PC-9 (cell line): ENCODE results near the gene MEF2C. TPM values are rescaled to one million over a fixed set of nuclear protein-coding genes. Genes with fewer than 3 reads are reported as not detected.

ENCODE experiments used
- BruUV-seq: library from RNA; stranded (reverse); fragments of 400-500 nt; replicated peaks from 2 replicates; lab custom pipeline; 2021; lab: Mats Ljungman, UMichigan
- CTCF ChIA-PET: fragments of 300-600 bp; sonication (Branson Sonifier 250); formaldehyde crosslinking; loops from one replicate; lab custom pipeline; 2022; ENCODE audit warnings: antibody characterized with exemption; lab: Charles Lee
- POLR2A ChIA-PET: fragments of 300-600 bp; sonication (Branson Sonifier 250); formaldehyde crosslinking; loops from one replicate; lab custom pipeline; 2022; ENCODE audit warnings: antibody characterized with exemption; ENCODE audit not compliant: unreplicated experiment; lab: Charles Lee
- DNase-seq, 2 experiments: peaks; one replicate each; pipeline versions ENCODE4 v3.0.0 to v3.0.0-alpha.2; 2015 to 2022; ENCODE audit warnings: mixed read lengths in 1 of 2
- H2AFZ ChIP-seq: fragments of 200-600 bp; sonication (generic); 2 replicates; pipeline ENCODE4 v1.8.1; 2017; ENCODE audit warnings: antibody characterized with exemption
- H3F3A ChIP-seq: fragments of 200-600 bp; sonication (generic); 2 replicates; pipeline ENCODE4 v1.8.1; 2017; ENCODE audit warnings: antibody characterized with exemption, mild to moderate bottlenecking, low read depth; ENCODE audit not compliant: insufficient read depth
- H3K27ac ChIP-seq: fragments of 200-600 bp; sonication (generic); 2 replicates; pipeline ENCODE4 v1.6.1; 2016; ENCODE audit warnings: mixed run types
- H3K27me3 ChIP-seq: fragments of 200-600 bp; sonication (generic); 2 replicates; pipeline ENCODE4 v1.6.1; 2016; ENCODE audit warnings: low read depth, mixed run types; ENCODE audit not compliant: insufficient read depth
- H3K36me3 ChIP-seq: fragments of 200-600 bp; sonication (generic); 2 replicates; pipeline ENCODE4 v1.6.1; 2016; ENCODE audit warnings: low read depth, mixed run types
- H3K4me1 ChIP-seq: fragments of 200-600 bp; sonication (generic); replicated peaks from 2 replicates; pipeline ENCODE4 v1.6.1; 2016; ENCODE audit warnings: mixed run types; ENCODE audit not compliant: insufficient read depth
- H3K4me2 ChIP-seq: fragments of 200-600 bp; sonication (generic); 2 replicates; pipeline ENCODE4 v1.6.1; 2017; ENCODE audit warnings: mixed run types
- H3K4me3 ChIP-seq: fragments of 200-600 bp; sonication (generic); 2 replicates; pipeline ENCODE4 v1.6.1; 2016; ENCODE audit warnings: mixed run types
- H3K79me2 ChIP-seq: fragments of 200-600 bp; sonication (generic); 2 replicates; pipeline ENCODE4 v1.6.1; 2017; ENCODE audit warnings: low read depth, mixed run types
- H3K9me2 ChIP-seq: fragments of 200-600 bp; sonication (generic); 2 replicates; pipeline ENCODE4 v1.8.1; 2017; ENCODE audit warnings: mild to moderate bottlenecking; ENCODE audit not compliant: insufficient read depth
- H3K9me3 ChIP-seq: fragments of 200-600 bp; sonication (generic); 2 replicates; pipeline ENCODE4 v1.8.1; 2016; ENCODE audit warnings: low read depth; ENCODE audit not compliant: insufficient read depth
- H4K20me1 ChIP-seq: fragments of 200-600 bp; sonication (generic); 2 replicates; pipeline ENCODE4 v1.8.1; 2017; ENCODE audit not compliant: insufficient read depth
- EZH2 ChIP-seq: fragments of 200-600 bp; sonication (generic); IDR thresholded peaks from 2 replicates; pipeline ENCODE4 v1.8.0; 2017; ENCODE audit warnings: antibody characterized with exemption, low read depth
- intact Hi-C: fragments of 100-400 bp; cut with micrococcal nuclease; formaldehyde crosslinking; loops from one replicate; pipeline ENCODE4 v1.10.0; 2022; ENCODE audit not compliant: unreplicated experiment
- total RNA-seq: library from RNA; stranded (reverse); gene quantifications from 2 replicates; pipeline ENCODE4 v1.2.3, GENCODE V29; 2021
- TF ChIP-seq, protein P1 (sequence below): fragments of 200-600 bp; sonication (generic); conservative IDR thresholded peaks from 2 replicates; pipeline ENCODE4 v1.6.1; 2017; ENCODE audit warnings: mixed run types, antibody characterized with exemption, mild to moderate bottlenecking, moderate library complexity

MEF2C gene
- total RNA-seq, 1 experiment from 2014 or later, result 2.5 TPM

DNA sequence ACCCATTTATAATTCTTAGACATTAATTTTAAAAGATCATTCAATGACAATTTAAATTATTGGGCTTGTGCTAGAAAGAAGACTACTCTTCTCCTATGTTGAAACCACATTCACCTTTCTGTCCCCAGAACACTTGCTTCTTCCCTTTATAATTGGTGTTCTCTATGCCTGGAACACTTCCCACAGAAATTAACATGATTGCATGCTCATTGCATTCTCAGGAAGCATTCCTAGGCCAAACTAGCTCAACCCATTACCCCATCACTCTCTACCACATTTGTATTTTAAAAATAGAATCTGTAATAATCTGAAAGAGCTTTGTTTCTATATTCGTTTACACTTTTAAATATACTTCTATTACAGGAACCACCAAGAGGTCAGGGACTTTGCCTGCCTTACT lies 184.7 kb downstream of the MEF2C start:
- Histone ChIP-seq H3K36me3 (no peaks in the 10 kb centered on the region), H3K27me3 (no peaks in the 10 kb centered on the region), H2AFZ (no peak overlapping the region), H4K20me1 (no peaks in the 10 kb centered on the region), H3F3A (no peaks in the 10 kb centered on the region), H3K4me2 (no peak overlapping the region), H3K27ac (no peak overlapping the region), H3K4me3 (no peak overlapping the region), H3K79me2 (no peaks in the 10 kb centered on the region), H3K9me3 (no peaks in the 10 kb centered on the region), H3K4me1 (no peaks in the 10 kb centered on the region), H3K9me2 (no peaks in the 10 kb centered on the region)
- POLR2A ChIA-PET, result no interaction called here
- no TSS peak for BruUV-seq
- CTCF ChIA-PET, result interaction anchor here (0.6 kb wide), 1 partner anchor 26 kb away, joined by 3 read pairs; no protein-coding TSS in a partner anchor
- DNase-seq, result no peak
- TF ChIP-seq EZH2, result no peak
- TF ChIP-seq, protein P1, sequence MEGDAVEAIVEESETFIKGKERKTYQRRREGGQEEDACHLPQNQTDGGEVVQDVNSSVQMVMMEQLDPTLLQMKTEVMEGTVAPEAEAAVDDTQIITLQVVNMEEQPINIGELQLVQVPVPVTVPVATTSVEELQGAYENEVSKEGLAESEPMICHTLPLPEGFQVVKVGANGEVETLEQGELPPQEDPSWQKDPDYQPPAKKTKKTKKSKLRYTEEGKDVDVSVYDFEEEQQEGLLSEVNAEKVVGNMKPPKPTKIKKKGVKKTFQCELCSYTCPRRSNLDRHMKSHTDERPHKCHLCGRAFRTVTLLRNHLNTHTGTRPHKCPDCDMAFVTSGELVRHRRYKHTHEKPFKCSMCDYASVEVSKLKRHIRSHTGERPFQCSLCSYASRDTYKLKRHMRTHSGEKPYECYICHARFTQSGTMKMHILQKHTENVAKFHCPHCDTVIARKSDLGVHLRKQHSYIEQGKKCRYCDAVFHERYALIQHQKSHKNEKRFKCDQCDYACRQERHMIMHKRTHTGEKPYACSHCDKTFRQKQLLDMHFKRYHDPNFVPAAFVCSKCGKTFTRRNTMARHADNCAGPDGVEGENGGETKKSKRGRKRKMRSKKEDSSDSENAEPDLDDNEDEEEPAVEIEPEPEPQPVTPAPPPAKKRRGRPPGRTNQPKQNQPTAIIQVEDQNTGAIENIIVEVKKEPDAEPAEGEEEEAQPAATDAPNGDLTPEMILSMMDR, result no peak
- intact Hi-C loops, result no loop called here

DNA sequence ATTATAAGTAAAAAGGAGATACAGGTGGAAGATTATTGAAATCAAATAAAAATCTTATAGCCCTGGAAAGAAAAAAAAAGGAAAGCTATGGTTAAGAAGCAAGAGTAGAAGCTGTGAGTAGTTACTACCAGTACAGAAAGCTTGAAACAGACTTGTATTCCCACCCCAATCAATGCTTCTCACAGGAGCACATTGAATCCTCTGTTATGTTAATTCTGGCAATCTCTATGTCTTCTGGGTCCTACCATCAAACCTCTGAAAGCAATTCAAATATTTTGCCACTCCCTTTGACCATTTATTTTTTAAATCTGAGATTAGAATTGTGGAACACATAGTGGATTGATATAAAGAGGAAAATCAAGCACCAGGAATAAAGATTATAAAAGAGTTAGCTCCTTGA lies 186.5 kb downstream of the MEF2C start:
- no peak overlapping the region for H3K27ac ChIP-seq
- no peaks in the 10 kb centered on the region for H3K36me3 ChIP-seq
- ChIA-PET POLR2A (no interaction called here), CTCF (interaction anchor here (0.6 kb wide), 1 partner anchor 724 kb away, joined by 3 read pairs; no protein-coding TSS in a partner anchor)
- H3K9me3 ChIP-seq, result no peaks in the 10 kb centered on the region
- H2AFZ ChIP-seq, result no peak overlapping the region
- no peak for DNase-seq
- no TSS peak for BruUV-seq
- H3K27me3 ChIP-seq, result no peaks in the 10 kb centered on the region
- no peaks in the 10 kb centered on the region for H3F3A ChIP-seq
- H3K4me2 ChIP-seq, result no peak overlapping the region
- H3K9me2 ChIP-seq, result no peaks in the 10 kb centered on the region
- intact Hi-C loops, result no loop called here
- TF ChIP-seq EZH2, result no peak
- TF ChIP-seq, protein P1, result no peak
- H3K4me1 ChIP-seq, result peaks cover 13% of the 10 kb centered on the region
- no peak overlapping the region for H3K4me3 ChIP-seq
- H4K20me1 ChIP-seq, result no peaks in the 10 kb centered on the region
- H3K79me2 ChIP-seq, result no peaks in the 10 kb centered on the region

DNA sequence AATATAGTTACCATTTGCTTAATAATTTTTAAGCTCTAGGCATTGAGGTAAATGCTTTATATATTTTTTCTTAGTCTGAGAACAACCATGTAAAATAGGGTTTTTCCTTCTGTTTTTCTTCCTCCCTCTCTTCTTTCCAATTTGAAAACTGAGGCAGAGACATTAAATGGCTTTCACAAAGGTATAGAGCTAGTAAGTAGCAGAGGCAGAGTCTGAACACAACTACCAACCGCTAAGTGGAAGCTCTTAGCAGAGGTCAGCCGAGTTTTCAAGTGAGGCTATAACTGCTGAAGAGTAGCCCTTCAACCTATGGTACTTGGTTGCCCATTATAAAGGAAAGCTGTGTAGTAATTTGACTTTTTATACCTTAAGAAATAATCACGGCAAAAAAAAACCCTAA lies 187.1 kb downstream of the MEF2C start:
- no peaks in the 10 kb centered on the region for H3K27me3 ChIP-seq
- H3K4me1 ChIP-seq, result peaks cover 18% of the 10 kb centered on the region
- H3K4me3 ChIP-seq, result no peak overlapping the region
- H3K36me3 ChIP-seq, result no peaks in the 10 kb centered on the region
- H3K9me3 ChIP-seq, result no peaks in the 10 kb centered on the region
- DNase-seq, result no peak
- TF ChIP-seq EZH2, result no peak
- TF ChIP-seq, protein P1, result no peak
- no peak overlapping the region for H2AFZ ChIP-seq
- no TSS peak for BruUV-seq
- H3F3A ChIP-seq, result no peaks in the 10 kb centered on the region
- ChIA-PET CTCF (no interaction called here), POLR2A (no interaction called here)
- no peaks in the 10 kb centered on the region for H3K9me2 ChIP-seq
- no peaks in the 10 kb centered on the region for H4K20me1 ChIP-seq
- H3K79me2 ChIP-seq, result no peaks in the 10 kb centered on the region
- no peak overlapping the region for H3K4me2 ChIP-seq
- intact Hi-C loops, result no loop called here
- no peak overlapping the region for H3K27ac ChIP-seq
